EL (cell line): ENCODE data around the gene RBKS.
"Not testable (repeated sequence)": the region's sequence is repeated elsewhere in the genome, so short reads cannot be mapped to it uniquely, and the experiment has no call there.

Experiments
- DNase-seq: peaks from one replicate; pipeline ENCODE4 v3.0.0-alpha.2; 2016

Gene RBKS

GRCh38 chr2:27869763-27870162 is 20.4 kb downstream of the RBKS start:
- DNase-seq, result no peak

DNA sequence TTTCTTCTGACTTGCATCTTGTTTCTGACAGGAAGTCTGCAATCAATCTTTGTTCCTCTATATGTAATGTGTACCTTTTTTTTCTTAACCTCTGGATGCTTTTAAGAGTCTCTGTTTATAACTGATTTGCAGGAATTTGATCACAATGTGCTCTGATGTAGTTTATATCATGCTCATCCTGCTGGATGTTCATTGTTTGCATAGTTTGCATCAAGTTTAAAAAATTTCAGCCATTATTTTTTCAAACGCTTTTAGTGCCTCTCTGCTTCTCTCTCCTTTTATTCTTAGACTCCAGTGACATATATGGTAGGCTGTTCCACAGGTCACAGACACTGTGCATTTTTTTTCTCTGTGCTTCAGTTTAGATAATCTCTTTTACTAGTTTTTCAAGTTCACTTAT is 23.9 kb downstream of the RBKS start:
- DNase-seq, result no peak

DNA sequence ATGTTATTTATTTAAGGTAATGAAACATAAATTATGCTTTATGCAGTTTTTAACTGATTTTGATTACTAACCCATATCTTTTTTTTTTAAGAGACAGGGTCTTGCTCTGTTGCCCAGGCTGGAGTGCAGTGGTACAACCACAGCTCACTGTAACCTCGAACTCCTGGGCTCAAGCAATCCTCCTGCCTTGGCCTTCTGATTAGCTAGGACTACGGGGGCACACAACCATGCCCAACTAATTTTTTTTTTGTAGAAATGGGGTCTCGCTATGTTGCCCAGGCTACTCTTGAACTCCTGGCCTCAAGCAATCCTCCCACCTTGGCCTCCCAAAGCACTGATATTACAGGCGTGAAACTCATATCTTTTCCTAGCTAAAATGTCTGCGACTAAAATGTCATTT is 26.2 kb downstream of the RBKS start:
- not testable (repeated sequence) for DNase-seq

GRCh38 chr2:27863146-27863545 is 27.0 kb downstream of the RBKS start:
- no peak for DNase-seq

GRCh38 chr2:27860111-27860510 is 30.1 kb downstream of the RBKS start:
- peak; percentile 74 for DNase-seq

- DNase-seq, result peak; percentile 67
These were observed 32.6 kb downstream of the RBKS start for GRCh38 chr2:27857417-27858172.

GRCh38 chr2:27856956-27857355 is 33.2 kb downstream of the RBKS start:
- no peak for DNase-seq

GRCh38 chr2:27856386-27856785 is 33.8 kb downstream of the RBKS start:
- no peak for DNase-seq

DNA sequence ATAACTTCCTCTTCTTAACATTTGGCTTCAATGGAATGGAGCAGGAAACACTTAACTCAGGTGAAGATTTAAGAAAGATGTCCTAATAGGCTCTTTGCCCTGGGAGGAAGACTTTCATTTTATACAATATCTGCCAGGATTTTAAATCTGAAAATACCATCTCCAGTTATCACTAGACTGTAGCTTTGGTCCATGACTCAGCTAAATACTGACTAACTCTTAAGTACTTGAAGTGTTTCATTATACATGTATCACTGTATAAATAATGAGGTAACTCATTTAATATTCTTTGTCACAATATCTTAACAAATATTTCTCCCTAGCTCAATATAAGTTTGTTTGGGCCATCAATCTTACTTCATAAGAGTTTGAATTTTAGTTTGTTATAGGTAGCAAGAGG is 34.7 kb downstream of the RBKS start:
- peak; percentile 70 for DNase-seq

- no peak for DNase-seq
These were observed 35.8 kb downstream of the RBKS start for GRCh38 chr2:27854229-27854862.

DNA sequence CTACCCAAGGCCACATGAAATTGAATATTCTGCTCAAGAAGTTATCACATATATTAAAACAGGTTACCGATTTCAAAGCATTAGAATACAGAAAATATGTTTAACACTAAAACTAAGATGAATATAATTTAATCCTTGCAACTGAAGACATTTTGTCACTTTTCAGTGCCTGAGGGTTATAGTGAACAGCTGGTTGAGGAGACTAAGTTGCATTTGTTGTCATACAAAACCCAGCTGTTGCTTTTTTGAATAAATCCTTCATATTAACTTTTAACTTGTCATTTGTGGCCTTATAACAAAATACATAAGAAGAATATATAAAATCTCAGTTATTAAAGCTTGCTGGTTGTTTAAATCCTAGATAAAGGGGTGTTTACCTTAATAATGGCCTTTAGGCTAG is 37.5 kb downstream of the RBKS start:
- no peak for DNase-seq

DNA sequence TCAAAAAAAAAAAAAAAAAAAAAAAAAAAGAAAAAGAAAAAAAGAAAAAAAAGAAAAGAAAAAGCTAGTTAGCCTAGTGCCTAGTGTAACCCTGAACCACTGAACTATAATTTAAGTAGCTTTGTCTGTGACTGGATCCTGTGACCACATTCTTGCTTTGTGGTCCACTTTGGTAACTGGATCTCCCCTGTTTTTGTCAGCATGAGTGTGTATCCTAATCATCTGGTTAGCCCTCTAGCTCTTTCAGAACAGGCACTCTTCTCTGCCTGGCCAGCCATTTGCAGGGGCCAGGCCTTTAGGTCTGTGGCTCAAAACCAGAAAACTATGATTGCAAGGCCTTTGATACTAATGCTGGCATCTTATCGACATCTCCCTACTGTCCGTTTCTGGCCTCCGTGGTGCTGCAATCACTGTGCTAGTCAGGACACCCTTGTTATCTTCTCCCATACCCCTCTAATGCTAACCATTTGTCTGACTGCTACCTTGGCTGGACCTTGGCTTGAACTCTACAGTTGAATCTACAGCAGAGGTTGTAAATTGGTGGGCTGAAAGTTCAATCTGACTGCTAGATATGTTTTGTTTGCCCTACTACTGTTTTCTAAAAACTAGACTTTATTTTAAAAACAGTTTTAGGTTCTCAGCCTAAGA is 40.5 kb downstream of the RBKS start:
- no peak for DNase-seq

- DNase-seq, result peak; percentile 44
These were observed 42.9 kb downstream of the RBKS start for GRCh38 chr2:27847333-27847732.

- DNase-seq, result no peak
These were observed 45.3 kb downstream of the RBKS start for GRCh38 chr2:27844821-27845255.

DNA sequence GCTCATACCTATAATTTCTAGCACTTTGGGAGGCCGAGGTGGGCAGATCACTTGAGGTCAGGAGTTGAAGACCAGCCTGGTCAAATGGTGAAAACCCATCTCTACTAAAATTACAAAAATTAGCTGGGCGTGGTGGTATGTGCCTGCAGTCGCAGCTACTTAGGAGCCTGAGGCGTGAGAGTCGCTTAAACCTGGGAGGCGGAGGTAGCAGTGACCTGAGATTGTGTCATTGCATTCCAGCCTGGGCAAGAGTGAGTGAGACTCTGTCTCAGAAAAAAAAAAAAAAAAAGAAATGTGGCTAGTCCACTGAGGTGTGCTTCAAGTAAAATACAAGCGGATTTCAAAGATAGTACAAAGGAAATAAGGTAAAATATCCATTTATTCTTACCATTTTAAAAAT is 46.2 kb downstream of the RBKS start:
- no peak for DNase-seq

DNA sequence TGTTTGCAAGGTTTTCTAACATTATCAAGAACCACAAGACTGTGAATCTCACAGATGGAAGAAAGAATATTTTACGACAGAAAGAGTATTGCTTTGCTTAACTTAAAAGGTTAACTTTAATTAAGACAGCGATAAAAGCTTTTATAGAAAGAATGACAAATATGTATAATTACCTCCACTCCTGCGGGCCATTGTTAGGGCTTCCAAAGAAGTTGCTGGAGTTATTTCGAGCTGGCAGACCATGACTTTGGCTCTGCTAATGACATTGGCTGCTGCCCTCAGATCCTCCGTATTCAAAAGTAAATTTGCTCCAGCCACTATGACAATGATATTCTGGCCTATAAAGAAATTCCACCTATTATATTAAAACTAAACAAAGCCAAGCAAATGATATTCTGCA is 47.3 kb downstream of the RBKS start:
- no peak for DNase-seq

- no peak for DNase-seq
These were observed 51.1 kb downstream of the RBKS start for GRCh38 chr2:27839022-27839618.

GRCh38 chr2:27838502-27838901 is 51.7 kb downstream of the RBKS start:
- no peak for DNase-seq

GRCh38 chr2:27833931-27834330 is 56.3 kb downstream of the RBKS start:
- DNase-seq, result peak; percentile 74

DNA sequence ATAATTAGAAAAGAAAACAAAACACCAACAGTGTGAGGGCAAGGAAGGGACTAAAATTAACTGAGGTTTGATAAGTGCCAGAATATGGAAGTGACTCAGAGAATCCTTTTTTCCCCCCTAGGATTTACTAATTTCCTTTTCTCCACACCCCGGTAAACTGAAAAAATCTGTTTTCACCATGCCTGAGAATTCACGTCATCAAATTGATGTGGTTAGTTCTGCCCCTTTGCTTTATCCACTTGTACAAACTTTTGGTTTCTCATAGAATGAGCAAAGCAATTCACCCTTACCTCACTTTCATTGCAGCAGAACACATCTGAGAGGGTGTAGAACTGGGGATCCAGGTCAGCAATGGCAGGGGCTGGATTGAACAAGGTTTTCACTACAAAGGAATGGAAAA is 57.8 kb downstream of the RBKS start:
- DNase-seq, result peak; percentile 84

GRCh38 chr2:27831279-27832050 is 58.7 kb downstream of the RBKS start:
- no peak for DNase-seq

- DNase-seq, result no peak
These were observed 59.5 kb downstream of the RBKS start for GRCh38 chr2:27830656-27831055.

DNA sequence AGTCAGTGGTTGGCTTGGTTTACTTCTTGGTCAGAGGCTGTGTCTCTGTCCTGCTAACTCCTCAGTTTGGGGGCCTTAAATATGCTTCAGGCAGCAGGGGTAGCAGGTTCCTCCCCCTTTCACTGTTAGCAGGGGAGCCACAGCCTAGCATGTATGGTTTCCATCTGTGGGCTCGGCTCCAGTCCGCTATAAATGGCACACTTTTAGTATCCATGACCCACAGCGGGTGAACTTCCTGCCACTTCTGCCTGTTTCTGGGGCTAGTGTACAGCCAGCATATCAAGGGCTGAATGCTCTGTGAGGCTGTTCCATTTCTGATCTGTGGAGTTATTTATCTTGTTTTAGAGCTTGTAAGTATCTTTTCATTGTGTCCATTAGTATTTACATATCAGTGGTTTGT is 60.4 kb downstream of the RBKS start:
- no peak for DNase-seq
